ENCODE results near the gene ELL.
"Not testable (repeated sequence)": the region's sequence is repeated elsewhere in the genome, so short reads cannot be mapped to it uniquely, and the experiment has no call there.

The ELL gene

GRCh38 chr19:18419195-18419698 is 102.6 kb downstream of the ELL start, which contains the start of gene SSBP4:
Gene SSBP4, plus strand, starts transcription at chr19:18419398. Its CDS starts 251 bp downstream, at chr19:18419649.
- FAIRE-seq = no peak

GRCh38 chr19:18418483-18419194 is 103.2 kb downstream of the ELL start:
- FAIRE-seq = no peak

GRCh38 chr19:18418029-18418482 is 103.8 kb downstream of the ELL start:
- no peak for FAIRE-seq

GRCh38 chr19:18417250-18418028 is 104.4 kb downstream of the ELL start:
- no peak for FAIRE-seq

GRCh38 chr19:18416778-18417249 is 105.1 kb downstream of the ELL start:
- FAIRE-seq = no peak

GRCh38 chr19:18415178-18415867 is 106.5 kb downstream of the ELL start:
- peak; percentile 94 for FAIRE-seq

GRCh38 chr19:18414504-18415177 is 107.2 kb downstream of the ELL start:
- FAIRE-seq = no peak

GRCh38 chr19:18412610-18413239 is 109.1 kb downstream of the ELL start:
- no peak for FAIRE-seq

- no peak for FAIRE-seq
Observed at GRCh38 chr19:18408053-18408476, 113.8 kb downstream of the ELL start.

- FAIRE-seq = no peak
Observed at GRCh38 chr19:18406749-18407148, 115.1 kb downstream of the ELL start.

- FAIRE-seq = not testable (repeated sequence)
Observed at GRCh38 chr19:18405754-18406153, 116.1 kb downstream of the ELL start.

- not testable (repeated sequence) for FAIRE-seq
Observed at GRCh38 chr19:18402455-18403248, 119.2 kb downstream of the ELL start.

- FAIRE-seq = no peak
Observed at GRCh38 chr19:18401580-18402112, 120.2 kb downstream of the ELL start.

- FAIRE-seq = no peak
Observed at GRCh38 chr19:18399008-18399407, 122.9 kb downstream of the ELL start.

- no peak for FAIRE-seq
Observed at GRCh38 chr19:18397242-18398202, 124.3 kb downstream of the ELL start, which contains the start of gene LRRC25. Gene LRRC25, minus strand, starts transcription at chr19:18397622. Its CDS starts 659 bp downstream, at chr19:18396963.

GRCh38 chr19:18396471-18397241 is 125.2 kb downstream of the ELL start:
- FAIRE-seq = no peak

GRCh38 chr19:18393836-18394235 is 128.0 kb downstream of the ELL start:
- no peak for FAIRE-seq

- FAIRE-seq = no peak
Observed at GRCh38 chr19:18392926-18393325, 128.9 kb downstream of the ELL start.
